Transverse colon (tissue), 3 donors: ENCODE results near the gene GALK2.

Experiments used
- POLR2A ChIP-seq: fragments of 450-650 bp; IDR thresholded peaks from one replicate; pipeline ENCODE4 v1.6.1; 2016; ENCODE audit warnings: antibody characterized with exemption, mild to moderate bottlenecking, moderate library complexity
- TF ChIP-seq, protein P1 (sequence below), 5 experiments: fragments of 200-600 bp in 3 of 5; fragments of 450-650 bp in 2 of 5; sonication (generic) in 3 of 5; IDR thresholded peaks; 1 replicate in 2 of 5; 2 replicates in 3 of 5; pipeline ENCODE4 v1.5.1; 2016 to 2017; ENCODE audit warnings: antibody characterized with exemption in 5 of 5, inconsistent platforms in 3 of 5, mild to moderate bottlenecking in 2 of 5, moderate library complexity in 1 of 5

- no peak for TF ChIP-seq POLR2A
- TF ChIP-seq, protein P1, sequence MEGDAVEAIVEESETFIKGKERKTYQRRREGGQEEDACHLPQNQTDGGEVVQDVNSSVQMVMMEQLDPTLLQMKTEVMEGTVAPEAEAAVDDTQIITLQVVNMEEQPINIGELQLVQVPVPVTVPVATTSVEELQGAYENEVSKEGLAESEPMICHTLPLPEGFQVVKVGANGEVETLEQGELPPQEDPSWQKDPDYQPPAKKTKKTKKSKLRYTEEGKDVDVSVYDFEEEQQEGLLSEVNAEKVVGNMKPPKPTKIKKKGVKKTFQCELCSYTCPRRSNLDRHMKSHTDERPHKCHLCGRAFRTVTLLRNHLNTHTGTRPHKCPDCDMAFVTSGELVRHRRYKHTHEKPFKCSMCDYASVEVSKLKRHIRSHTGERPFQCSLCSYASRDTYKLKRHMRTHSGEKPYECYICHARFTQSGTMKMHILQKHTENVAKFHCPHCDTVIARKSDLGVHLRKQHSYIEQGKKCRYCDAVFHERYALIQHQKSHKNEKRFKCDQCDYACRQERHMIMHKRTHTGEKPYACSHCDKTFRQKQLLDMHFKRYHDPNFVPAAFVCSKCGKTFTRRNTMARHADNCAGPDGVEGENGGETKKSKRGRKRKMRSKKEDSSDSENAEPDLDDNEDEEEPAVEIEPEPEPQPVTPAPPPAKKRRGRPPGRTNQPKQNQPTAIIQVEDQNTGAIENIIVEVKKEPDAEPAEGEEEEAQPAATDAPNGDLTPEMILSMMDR (IDR thresholded peaks at IDR 0.05), result no peak
Observed at GRCh38 chr15:49171790-49172189, 1.7 kb downstream of the GALK2 start.
